ENCODE measurements around the gene NFIB.

Gene NFIB

DNA sequence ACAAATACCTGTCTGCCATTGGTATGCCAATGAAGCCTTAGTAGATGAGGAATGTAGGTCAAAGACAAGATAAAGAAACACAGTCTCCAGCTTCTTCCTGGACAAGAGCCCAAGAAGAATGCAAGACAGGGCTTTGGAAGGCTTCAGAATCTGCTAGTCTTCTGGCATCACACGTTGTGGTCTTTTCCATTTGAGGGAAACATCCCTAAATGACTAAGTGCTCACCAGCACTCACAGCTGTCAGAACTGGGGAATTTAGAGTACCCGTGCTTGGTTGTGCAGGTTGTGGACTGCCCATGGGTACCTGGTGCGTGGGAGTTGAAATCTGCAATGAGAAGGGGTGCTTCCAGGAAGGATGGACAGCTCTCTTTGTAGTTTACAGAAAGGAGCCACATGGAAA lies 27.1 kb upstream of the NFIB start:
- no peak overlapping the region for H3K4me3 ChIP-seq (ENCODE audit: low read depth, low read length)
- TF ChIP-seq, protein P1, sequence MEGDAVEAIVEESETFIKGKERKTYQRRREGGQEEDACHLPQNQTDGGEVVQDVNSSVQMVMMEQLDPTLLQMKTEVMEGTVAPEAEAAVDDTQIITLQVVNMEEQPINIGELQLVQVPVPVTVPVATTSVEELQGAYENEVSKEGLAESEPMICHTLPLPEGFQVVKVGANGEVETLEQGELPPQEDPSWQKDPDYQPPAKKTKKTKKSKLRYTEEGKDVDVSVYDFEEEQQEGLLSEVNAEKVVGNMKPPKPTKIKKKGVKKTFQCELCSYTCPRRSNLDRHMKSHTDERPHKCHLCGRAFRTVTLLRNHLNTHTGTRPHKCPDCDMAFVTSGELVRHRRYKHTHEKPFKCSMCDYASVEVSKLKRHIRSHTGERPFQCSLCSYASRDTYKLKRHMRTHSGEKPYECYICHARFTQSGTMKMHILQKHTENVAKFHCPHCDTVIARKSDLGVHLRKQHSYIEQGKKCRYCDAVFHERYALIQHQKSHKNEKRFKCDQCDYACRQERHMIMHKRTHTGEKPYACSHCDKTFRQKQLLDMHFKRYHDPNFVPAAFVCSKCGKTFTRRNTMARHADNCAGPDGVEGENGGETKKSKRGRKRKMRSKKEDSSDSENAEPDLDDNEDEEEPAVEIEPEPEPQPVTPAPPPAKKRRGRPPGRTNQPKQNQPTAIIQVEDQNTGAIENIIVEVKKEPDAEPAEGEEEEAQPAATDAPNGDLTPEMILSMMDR (IDR thresholded peaks at IDR 0.05; ENCODE audit: low read depth, low read length, missing control alignments): no peak
- in situ Hi-C loops (cut with HindIII; ENCODE audit: low sequenced_read_pairs): no loop called here
- no peak for DNase-seq (ENCODE audit: low read depth)

DNA sequence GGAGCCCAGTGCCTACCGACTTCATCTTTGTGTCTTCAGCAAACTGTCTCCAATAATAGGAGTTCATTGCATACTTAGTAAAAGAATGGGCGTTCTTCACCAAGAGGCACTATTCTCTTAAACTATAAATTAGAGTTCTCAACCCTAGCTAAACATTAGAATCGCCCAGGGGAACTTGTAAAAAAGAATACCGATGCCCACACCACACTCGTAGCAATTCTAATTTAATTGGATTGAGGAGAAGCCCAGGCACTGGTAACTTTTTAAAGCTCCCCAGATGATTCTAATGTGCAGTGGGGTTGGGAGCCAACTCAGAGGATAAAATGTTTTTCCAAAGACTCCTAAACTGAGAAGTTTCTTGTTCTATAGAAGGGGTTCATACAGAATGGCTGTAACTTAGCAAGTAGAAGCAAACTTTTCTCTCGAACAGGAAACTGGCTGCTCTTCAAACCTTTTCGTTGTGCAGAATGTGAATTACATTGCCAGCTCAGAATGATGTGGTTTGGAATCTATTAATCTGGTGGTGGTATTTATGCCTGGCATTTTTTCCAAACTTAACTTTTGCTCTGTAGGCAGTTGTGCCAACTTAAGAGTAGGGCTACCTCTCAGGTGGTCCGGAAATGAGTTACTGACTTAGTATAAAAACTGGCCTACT lies 26.4 kb upstream of the NFIB start:
- TF ChIP-seq, protein P1 (IDR thresholded peaks at IDR 0.05; ENCODE audit: low read depth, low read length, missing control alignments): no peak
- H3K4me3 ChIP-seq (ENCODE audit: low read depth, low read length): no peak overlapping the region
- DNase-seq (ENCODE audit: low read depth): no peak
- in situ Hi-C loops (cut with HindIII; ENCODE audit: low sequenced_read_pairs): no loop called here

DNA sequence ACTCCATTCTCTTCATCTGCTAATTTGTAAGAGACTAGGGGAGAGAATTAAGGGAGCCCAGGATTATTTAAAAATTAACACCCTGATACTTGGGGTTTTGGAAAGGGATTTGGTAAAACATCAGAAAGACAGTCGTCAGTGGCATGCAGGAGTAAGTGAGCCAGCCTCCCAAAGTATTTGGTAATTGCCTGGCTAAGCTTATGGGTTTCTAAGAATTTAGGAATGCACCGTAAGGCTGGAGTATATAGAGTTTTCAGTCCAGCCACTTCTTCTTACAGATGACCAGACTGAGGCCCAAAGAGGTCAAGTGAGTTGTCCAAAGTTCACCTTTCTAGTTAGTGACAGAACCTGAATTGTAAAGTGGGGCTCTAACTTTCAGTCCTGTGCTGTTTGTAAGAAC lies 25.8 kb upstream of the NFIB start:
- no peak overlapping the region for H3K4me3 ChIP-seq (ENCODE audit: low read depth, low read length)
- in situ Hi-C loops (cut with HindIII; ENCODE audit: low sequenced_read_pairs): no loop called here
- TF ChIP-seq, protein P1 (IDR thresholded peaks at IDR 0.05; ENCODE audit: low read depth, low read length, missing control alignments): no peak
- no peak for DNase-seq (ENCODE audit: low read depth)

DNA sequence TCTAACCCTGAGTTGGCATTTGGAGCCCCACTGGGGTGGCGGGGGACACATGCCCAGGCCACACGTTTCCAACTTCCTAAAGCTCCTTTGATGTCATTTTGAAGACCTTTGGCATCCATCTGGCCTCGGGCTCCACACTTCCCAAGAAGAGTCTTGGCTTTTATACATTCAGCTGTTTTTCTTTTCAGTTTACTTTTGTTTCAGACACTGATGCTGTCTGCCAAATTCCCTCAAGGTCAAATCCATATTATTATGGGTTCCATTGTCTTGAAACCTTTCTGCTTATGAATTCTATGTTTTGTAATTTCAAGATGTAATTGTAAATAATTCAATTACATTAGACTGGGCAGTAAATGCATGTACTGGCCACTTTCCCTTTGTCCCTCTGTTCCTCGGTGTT lies 23.7 kb upstream of the NFIB start:
- no peak for DNase-seq (ENCODE audit: low read depth)
- H3K4me3 ChIP-seq (ENCODE audit: low read depth, low read length): no peak overlapping the region
- TF ChIP-seq, protein P1 (IDR thresholded peaks at IDR 0.05; ENCODE audit: low read depth, low read length, missing control alignments): no peak
- in situ Hi-C loops (cut with HindIII; ENCODE audit: low sequenced_read_pairs): no loop called here

DNA sequence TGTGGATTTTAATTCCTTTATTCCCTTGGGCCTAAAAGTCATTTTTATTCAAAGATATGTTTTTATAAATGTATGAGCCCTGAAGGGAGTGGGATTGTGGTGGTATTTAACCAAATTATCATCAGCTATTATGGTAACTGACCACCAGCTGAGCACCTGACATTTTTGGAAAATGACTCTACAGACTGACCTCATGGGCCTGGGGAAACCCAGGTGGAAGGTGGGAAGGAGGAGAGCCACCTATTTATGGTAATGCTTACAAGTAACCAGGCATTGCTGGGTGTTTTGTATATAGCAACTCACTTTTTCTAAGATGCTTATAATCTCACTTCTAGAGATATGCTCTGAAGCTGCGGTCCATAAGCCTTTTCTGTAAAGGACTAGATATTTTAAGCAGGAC lies 22.3 kb upstream of the NFIB start:
- no peak overlapping the region for H3K4me3 ChIP-seq (ENCODE audit: low read depth, low read length)
- DNase-seq (ENCODE audit: low read depth): no peak
- TF ChIP-seq, protein P1 (IDR thresholded peaks at IDR 0.05; ENCODE audit: low read depth, low read length, missing control alignments): no peak
- in situ Hi-C loops (cut with HindIII; ENCODE audit: low sequenced_read_pairs): no loop called here

DNA sequence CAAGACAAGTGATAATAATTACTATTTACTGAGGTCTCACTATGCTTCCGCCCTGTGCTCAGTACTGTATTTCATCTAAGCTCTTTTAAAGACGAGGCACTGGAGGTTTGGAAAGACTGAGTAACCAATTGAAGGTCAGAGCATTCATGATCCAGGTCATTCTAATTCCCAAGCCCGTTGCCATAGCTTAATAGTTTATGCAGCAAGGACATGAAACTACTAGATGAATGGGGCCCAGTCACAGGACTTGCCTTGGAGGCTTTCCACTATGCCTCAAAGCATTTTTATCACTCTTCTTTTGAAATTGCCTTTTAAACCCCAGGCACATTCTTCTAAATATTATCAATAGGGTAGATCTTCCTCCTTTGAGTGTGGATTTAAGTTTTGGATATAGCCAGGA lies 17.2 kb upstream of the NFIB start:
- no peak overlapping the region for H3K4me3 ChIP-seq (ENCODE audit: low read depth, low read length)
- DNase-seq (ENCODE audit: low read depth): no peak
- TF ChIP-seq, protein P1 (IDR thresholded peaks at IDR 0.05; ENCODE audit: low read depth, low read length, missing control alignments): no peak
- in situ Hi-C loops (cut with HindIII; ENCODE audit: low sequenced_read_pairs): no loop called here

Measured in astrocyte of the cerebellum (primary cell).